ENCODE data around the gene PEAR1. TPM values are rescaled to one million over a fixed set of nuclear protein-coding genes. Genes with fewer than 3 reads are reported as not detected.

Gene PEAR1
- total and polyA plus RNA-seq, 2 donors: 0.61 to 2.5 TPM

DNA sequence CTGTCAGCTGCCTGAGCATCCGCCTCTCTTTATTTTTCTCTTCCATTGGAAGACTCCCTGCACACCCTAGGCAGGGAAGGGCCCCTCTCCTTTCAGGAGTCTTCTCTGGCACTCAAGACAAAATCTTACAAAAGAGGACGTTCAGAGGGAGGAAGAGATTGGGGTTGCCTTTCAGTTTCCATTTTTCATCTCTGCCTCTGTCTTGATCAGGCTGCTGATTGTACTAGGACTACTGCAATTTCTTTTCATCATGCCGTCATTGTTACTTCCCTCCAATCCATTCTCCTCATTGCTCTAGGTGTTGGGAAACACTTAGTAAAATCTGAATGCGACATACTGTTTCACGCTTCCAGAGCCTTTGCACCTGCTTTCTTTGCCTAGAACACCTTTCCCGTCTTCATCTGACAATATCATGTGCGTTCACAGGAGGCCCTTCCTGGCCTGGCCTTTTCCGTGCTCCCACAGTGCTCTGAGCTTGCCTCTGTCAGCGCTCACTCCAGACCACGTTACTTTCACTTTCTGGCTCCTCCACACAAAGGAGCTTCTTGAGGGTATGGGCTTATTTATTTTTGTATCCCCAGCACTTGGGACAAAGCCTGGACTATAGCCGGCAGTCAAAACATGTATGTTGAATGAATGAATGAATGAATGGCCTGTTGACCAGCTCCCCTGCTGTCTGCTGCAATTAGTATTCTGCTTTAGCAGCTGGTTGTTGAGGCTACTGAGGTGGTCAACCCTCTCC lies 37.9 kb downstream of the PEAR1 start:
- H3K27me3 ChIP-seq (ENCODE audit: control insufficient read depth in 2 of 2, insufficient read depth in 1 of 2, low read length in 1 of 2): peaks cover 16 to 43% of the 10 kb centered on the region in 2 donors
- DNase-seq (ENCODE audit: low read depth in 6 of 9, low spot score in 9 of 9): peak in 1 of 9 donors; percentile 22
- H3K9me3 ChIP-seq (ENCODE audit: control insufficient read depth in 2 of 2, insufficient read depth in 1 of 2, low read length in 1 of 2): no peaks in the 10 kb centered on the region
- WGBS: 68% methylated on average over 11 of the region's 11 CpGs
- no peaks in the 10 kb centered on the region for H3K36me3 ChIP-seq (ENCODE audit: control insufficient read depth in 2 of 2, insufficient read depth in 2 of 2, low read length in 1 of 2)
- peaks cover 0 to 4% of the 10 kb centered on the region in 2 donors for H3K4me1 ChIP-seq (ENCODE audit: control insufficient read depth in 2 of 2, insufficient read depth in 2 of 2, low read length in 2 of 2)
- no peak overlapping the region for H3K27ac ChIP-seq (ENCODE audit: low read depth in 1 of 2, low read length in 1 of 2)
- H3K4me3 ChIP-seq (ENCODE audit: low read length in 2 of 2): no peak overlapping the region

DNA sequence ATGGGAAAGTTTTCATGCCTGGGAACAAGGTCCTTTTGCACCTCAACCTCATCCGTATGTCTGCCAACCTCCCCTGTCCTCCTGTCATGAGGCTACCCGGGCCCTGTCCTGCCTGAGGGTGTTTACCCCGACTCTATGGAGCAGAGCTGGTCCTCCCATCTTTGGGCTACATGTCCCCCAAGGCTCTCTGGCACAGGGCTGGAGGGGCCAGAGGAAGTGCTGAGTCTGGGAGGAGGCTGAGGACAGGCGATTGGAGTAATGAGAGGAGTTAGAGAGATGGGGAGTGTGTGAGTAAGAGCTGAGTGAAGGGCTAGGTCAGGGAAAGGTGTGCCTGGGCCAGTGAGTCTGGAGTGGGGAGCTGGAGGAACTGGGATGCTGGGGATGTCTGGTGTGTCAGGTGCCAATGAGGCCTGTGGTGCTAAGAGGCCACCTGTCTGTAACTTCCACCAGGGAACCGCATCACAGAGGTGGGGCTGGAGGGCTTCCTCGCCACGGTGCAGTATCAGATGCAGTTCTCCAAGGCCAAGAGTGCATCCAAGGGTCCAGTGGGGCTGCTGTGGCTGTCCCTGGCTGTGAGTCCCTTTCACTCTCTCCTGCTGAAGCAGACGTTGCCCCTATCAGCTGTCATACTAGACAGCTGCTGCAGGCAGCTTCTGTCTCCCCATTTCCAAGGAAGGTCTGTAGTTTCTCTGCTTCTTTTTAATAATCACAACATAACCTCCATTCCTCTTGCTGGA lies 38.6 kb downstream of the PEAR1 start:
- Histone ChIP-seq H3K4me3 (ENCODE audit: low read length in 2 of 2) (no peak overlapping the region), H3K36me3 (ENCODE audit: control insufficient read depth in 2 of 2, insufficient read depth in 2 of 2, low read length in 1 of 2) (no peaks in the 10 kb centered on the region), H3K27me3 (ENCODE audit: control insufficient read depth in 2 of 2, insufficient read depth in 1 of 2, low read length in 1 of 2) (peaks cover 10 to 35% of the 10 kb centered on the region in 2 donors), H3K4me1 (ENCODE audit: control insufficient read depth in 2 of 2, insufficient read depth in 2 of 2, low read length in 2 of 2) (peaks cover 0 to 4% of the 10 kb centered on the region in 2 donors), H3K27ac (ENCODE audit: low read depth in 1 of 2, low read length in 1 of 2) (no peak overlapping the region), H3K9me3 (ENCODE audit: control insufficient read depth in 2 of 2, insufficient read depth in 1 of 2, low read length in 1 of 2) (no peaks in the 10 kb centered on the region)
- WGBS: 81% methylated on average over 8 of the region's 8 CpGs
- no peak for DNase-seq (ENCODE audit: low read depth in 6 of 9, low spot score in 9 of 9)

DNA sequence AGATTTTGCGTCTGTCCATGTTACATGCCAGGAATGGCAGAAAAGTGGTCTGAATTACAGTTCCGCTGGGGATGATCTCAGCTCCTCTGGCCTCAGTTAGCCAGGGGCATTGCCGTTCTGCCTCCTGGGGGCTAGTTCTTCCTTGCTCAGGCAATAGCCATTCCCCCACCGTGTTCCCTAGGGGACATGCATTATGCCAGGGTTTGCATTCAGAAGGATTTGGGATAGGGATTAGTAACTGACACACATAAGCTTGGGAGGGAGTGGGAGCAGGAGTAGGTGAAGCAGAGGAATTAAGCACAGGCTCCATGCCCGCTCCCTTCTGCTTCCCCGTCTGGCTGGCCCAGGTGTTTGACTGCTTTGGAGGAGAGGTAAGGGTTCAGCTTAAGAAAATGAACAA lies 39.6 kb downstream of the PEAR1 start:
- Histone ChIP-seq H3K27ac (ENCODE audit: low read depth in 1 of 2, low read length in 1 of 2) (no peak overlapping the region), H3K36me3 (ENCODE audit: control insufficient read depth in 2 of 2, insufficient read depth in 2 of 2, low read length in 1 of 2) (no peaks in the 10 kb centered on the region), H3K9me3 (ENCODE audit: control insufficient read depth in 2 of 2, insufficient read depth in 1 of 2, low read length in 1 of 2) (no peaks in the 10 kb centered on the region), H3K4me3 (ENCODE audit: low read length in 2 of 2) (no peak overlapping the region), H3K27me3 (ENCODE audit: control insufficient read depth in 2 of 2, insufficient read depth in 1 of 2, low read length in 1 of 2) (peaks cover 0 to 27% of the 10 kb centered on the region in 2 donors), H3K4me1 (ENCODE audit: control insufficient read depth in 2 of 2, insufficient read depth in 2 of 2, low read length in 2 of 2) (no peaks in the 10 kb centered on the region)
- 94% methylated on average over 6 of the region's 6 CpGs for WGBS
- DNase-seq (ENCODE audit: low read depth in 6 of 9, low spot score in 9 of 9): no peak

DNA sequence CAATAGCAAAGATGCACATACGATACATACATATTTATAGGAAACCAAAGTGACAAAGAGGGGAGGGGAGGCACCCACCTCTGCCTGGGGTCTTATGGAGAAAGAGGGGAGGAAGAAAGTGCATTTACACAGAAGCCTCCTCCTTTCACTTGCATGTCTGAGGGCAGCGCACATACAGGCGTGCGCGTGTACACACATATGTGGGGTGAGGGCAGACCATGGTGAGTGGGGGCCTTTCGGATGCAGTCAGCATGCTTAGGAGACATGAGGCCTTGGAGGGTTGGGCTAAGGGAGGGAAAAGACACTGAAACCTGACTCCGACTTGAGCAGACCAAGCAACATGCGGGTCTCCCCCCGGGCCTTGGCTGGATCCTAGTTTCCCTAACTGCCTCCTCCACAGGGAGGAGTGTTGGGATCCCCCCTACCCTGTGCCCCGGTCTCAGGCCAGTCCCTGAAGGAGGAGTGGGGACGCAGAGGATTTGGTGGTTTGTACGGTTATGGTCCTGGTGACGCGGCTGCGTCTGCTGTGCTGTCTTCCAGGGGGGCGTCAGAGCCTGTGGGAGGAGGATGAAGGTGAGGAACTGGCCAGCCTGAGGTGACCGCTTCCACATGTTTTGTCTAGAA lies 42.1 kb downstream of the PEAR1 start:
- Histone ChIP-seq H3K36me3 (ENCODE audit: control insufficient read depth in 2 of 2, insufficient read depth in 2 of 2, low read length in 1 of 2) (no peaks in the 10 kb centered on the region), H3K4me3 (ENCODE audit: low read length in 2 of 2) (no peak overlapping the region), H3K27ac (ENCODE audit: low read depth in 1 of 2, low read length in 1 of 2) (no peak overlapping the region), H3K4me1 (ENCODE audit: control insufficient read depth in 2 of 2, insufficient read depth in 2 of 2, low read length in 2 of 2) (no peaks in the 10 kb centered on the region), H3K9me3 (ENCODE audit: control insufficient read depth in 2 of 2, insufficient read depth in 1 of 2, low read length in 1 of 2) (no peaks in the 10 kb centered on the region), H3K27me3 (ENCODE audit: control insufficient read depth in 2 of 2, insufficient read depth in 1 of 2, low read length in 1 of 2) (peaks cover 0 to 6% of the 10 kb centered on the region in 2 donors)
- DNase-seq (ENCODE audit: low read depth in 6 of 9, low spot score in 9 of 9): no peak
- 95% methylated on average over 17 of the region's 17 CpGs for WGBS

DNA sequence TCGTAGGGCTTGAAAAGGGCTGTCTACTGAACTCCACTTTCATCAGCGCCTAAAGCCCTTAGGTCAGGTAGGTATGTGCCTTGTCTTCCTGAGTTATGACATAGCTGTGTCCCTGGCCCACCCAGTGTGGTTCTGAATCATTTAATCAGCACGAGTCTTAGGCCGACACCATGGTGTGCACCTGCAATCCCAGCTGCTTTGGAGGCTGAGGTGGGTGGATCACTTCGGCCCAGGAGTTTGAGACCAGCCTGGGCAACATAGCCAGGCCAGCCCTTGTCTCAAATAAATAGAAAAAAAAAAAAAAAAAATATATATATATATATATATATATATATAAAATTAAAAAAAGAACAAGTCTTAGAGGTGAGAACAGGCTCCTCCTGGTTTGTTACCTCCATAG lies 42.7 kb downstream of the PEAR1 start:
- no peak for DNase-seq (ENCODE audit: low read depth in 6 of 9, low spot score in 9 of 9)
- no peak overlapping the region for H3K27ac ChIP-seq (ENCODE audit: low read depth in 1 of 2, low read length in 1 of 2)
- no peaks in the 10 kb centered on the region for H3K36me3 ChIP-seq (ENCODE audit: control insufficient read depth in 2 of 2, insufficient read depth in 2 of 2, low read length in 1 of 2)
- H3K27me3 ChIP-seq (ENCODE audit: control insufficient read depth in 2 of 2, insufficient read depth in 1 of 2, low read length in 1 of 2): peaks cover 0 to 2% of the 10 kb centered on the region in 2 donors
- no peaks in the 10 kb centered on the region for H3K9me3 ChIP-seq (ENCODE audit: control insufficient read depth in 2 of 2, insufficient read depth in 1 of 2, low read length in 1 of 2)
- H3K4me3 ChIP-seq (ENCODE audit: low read length in 2 of 2): no peak overlapping the region
- no peaks in the 10 kb centered on the region for H3K4me1 ChIP-seq (ENCODE audit: control insufficient read depth in 2 of 2, insufficient read depth in 2 of 2, low read length in 2 of 2)
- 94% methylated on average over 5 of the region's 5 CpGs for WGBS

DNA sequence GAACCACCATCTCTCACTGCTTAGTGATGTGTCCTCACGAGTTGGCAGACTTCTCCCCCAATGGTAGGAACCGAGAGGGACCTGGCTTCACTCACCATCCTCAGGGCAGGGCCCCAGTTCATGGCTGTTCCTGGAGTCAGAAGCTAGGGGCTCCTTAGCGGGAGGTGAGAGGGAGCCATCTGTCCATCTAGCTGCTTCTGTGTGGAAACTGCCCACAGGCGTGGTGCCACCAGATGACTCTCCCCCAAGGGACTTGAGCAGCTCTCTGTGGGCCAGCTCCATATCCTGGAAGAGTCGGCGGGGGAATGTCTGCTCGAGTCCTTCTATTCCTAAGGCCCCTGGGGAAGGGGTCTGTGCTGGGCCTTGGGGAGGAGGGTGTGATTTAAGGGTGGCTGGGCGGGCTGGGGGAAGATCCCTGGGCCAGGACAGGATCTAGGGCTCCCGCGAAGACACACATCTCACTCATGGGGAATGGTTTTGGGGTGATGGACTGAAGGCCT lies 43.3 kb downstream of the PEAR1 start:
- Histone ChIP-seq H3K27me3 (ENCODE audit: control insufficient read depth in 2 of 2, insufficient read depth in 1 of 2, low read length in 1 of 2) (peaks cover 0 to 2% of the 10 kb centered on the region in 2 donors), H3K4me3 (ENCODE audit: low read length in 2 of 2) (no peak overlapping the region), H3K9me3 (ENCODE audit: control insufficient read depth in 2 of 2, insufficient read depth in 1 of 2, low read length in 1 of 2) (no peaks in the 10 kb centered on the region), H3K27ac (ENCODE audit: low read depth in 1 of 2, low read length in 1 of 2) (no peak overlapping the region), H3K4me1 (ENCODE audit: control insufficient read depth in 2 of 2, insufficient read depth in 2 of 2, low read length in 2 of 2) (no peaks in the 10 kb centered on the region), H3K36me3 (ENCODE audit: control insufficient read depth in 2 of 2, insufficient read depth in 2 of 2, low read length in 1 of 2) (no peaks in the 10 kb centered on the region)
- 91% methylated on average over 10 of the region's 10 CpGs for WGBS
- DNase-seq (ENCODE audit: low read depth in 6 of 9, low spot score in 9 of 9): no peak

DNA sequence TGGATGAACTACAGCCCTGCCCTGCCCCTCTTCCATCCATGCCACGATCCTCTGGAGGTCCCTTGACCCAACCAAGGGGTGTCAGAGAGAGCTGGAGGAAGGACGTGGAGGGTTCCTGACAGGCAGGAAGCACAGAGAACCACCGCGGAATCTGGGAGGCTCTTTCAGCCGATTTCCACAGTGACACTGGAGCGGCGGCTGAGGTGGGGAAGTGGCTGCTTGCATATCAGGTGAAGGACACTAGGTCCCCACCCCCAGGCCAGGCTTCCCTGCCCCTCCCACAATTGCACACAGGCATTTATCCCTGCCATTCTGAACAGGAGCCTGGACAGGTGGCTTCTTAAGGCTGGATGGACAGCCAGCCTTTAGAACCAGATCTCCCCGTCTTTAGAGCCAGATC lies 44.4 kb downstream of the PEAR1 start:
- Histone ChIP-seq H3K9me3 (ENCODE audit: control insufficient read depth in 2 of 2, insufficient read depth in 1 of 2, low read length in 1 of 2) (no peaks in the 10 kb centered on the region), H3K36me3 (ENCODE audit: control insufficient read depth in 2 of 2, insufficient read depth in 2 of 2, low read length in 1 of 2) (peaks cover 0 to 2% of the 10 kb centered on the region in 2 donors), H3K4me3 (ENCODE audit: low read length in 2 of 2) (no peak overlapping the region), H3K27me3 (ENCODE audit: control insufficient read depth in 2 of 2, insufficient read depth in 1 of 2, low read length in 1 of 2) (peaks cover 0 to 2% of the 10 kb centered on the region in 2 donors), H3K4me1 (ENCODE audit: control insufficient read depth in 2 of 2, insufficient read depth in 2 of 2, low read length in 2 of 2) (no peaks in the 10 kb centered on the region), H3K27ac (ENCODE audit: low read depth in 1 of 2, low read length in 1 of 2) (no peak overlapping the region)
- no peak for DNase-seq (ENCODE audit: low read depth in 6 of 9, low spot score in 9 of 9)
- 83% methylated on average over 8 of the region's 8 CpGs for WGBS

DNA sequence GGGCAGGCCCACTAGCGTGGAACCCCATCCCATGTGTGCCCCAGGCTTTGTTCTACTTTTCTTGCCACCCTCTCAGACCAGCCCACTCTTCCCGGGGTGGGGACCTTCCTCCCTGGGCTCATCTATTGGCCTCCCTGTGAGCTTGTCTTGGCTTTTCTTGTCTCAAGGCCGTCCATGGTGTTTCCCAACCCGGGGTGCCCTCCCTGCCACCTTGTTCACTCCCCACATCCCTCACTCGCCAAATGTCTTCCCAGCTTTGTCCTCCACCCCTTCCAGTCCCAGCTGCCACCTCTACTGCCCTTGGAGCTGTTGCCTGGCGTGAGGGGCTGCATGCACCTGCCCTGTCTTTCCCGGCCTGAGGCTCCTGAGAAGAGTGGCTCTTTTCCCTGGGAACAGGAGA lies 45.3 kb downstream of the PEAR1 start:
- H3K27me3 ChIP-seq (ENCODE audit: control insufficient read depth in 2 of 2, insufficient read depth in 1 of 2, low read length in 1 of 2): peaks cover 0 to 2% of the 10 kb centered on the region in 2 donors
- H3K4me1 ChIP-seq (ENCODE audit: control insufficient read depth in 2 of 2, insufficient read depth in 2 of 2, low read length in 2 of 2): no peaks in the 10 kb centered on the region
- no peaks in the 10 kb centered on the region for H3K9me3 ChIP-seq (ENCODE audit: control insufficient read depth in 2 of 2, insufficient read depth in 1 of 2, low read length in 1 of 2)
- peaks cover 0 to 2% of the 10 kb centered on the region in 2 donors for H3K36me3 ChIP-seq (ENCODE audit: control insufficient read depth in 2 of 2, insufficient read depth in 2 of 2, low read length in 1 of 2)
- WGBS: 90% methylated on average over 7 of the region's 7 CpGs
- DNase-seq (ENCODE audit: low read depth in 6 of 9, low spot score in 9 of 9): no peak
- H3K4me3 ChIP-seq (ENCODE audit: low read length in 2 of 2): no peak overlapping the region
- no peak overlapping the region for H3K27ac ChIP-seq (ENCODE audit: low read depth in 1 of 2, low read length in 1 of 2)
